ENCODE data around the gene ALLC. TPM values are rescaled to one million over a fixed set of nuclear protein-coding genes. Genes with fewer than 3 reads are reported as not detected.
"Not testable (repeated sequence)": the region's sequence is repeated elsewhere in the genome, so short reads cannot be mapped to it uniquely, and the experiment has no call there.

ALLC gene
- total RNA-seq, 1 donor from 2014 or later: not detected

DNA sequence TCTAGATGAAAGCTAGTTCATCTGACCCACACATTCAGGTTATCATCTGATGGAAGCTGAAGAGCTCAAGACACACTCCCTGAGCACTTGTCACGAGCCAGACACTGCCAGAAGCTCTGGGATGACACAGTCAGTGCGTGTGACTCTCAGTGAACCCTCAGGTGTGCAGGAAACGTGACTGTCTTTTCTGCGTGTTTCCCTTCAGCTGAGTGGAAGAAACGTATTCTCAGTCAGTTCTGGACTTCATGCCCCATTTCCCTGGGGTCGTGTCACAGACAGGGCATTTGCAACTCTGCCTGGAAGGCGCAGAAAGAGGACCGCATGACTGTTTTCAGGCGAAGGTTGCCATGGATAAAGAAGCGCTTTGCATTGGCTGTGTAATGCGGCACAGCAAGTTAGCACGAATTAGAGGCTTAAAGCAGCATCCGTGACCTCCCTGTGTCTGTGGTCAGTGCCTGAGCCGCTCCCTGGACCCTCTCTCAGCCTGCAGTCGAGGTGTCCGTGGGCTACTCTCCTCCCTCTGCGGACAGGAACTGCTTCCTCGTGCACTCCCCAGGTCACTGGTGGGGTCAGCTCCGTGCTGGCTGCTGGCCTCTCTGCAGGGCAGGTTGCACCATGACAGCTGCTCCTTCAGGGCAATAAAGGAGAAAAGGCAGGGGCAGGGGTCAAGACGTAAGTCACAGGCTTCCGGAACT lies 3.3 kb upstream of the ALLC start:
- Histone ChIP-seq H3K4me3 (ENCODE audit: low read depth, low read length) (no peak overlapping the region), H3K36me3 (ENCODE audit: control insufficient read depth, insufficient read depth, low read length) (no peaks in the 10 kb centered on the region), H3K27me3 (ENCODE audit: control insufficient read depth, insufficient read depth, low read length) (no peaks in the 10 kb centered on the region)
- FAIRE-seq (no peak), DNase-seq (ENCODE audit: low read depth) (no peak)
- no peak for TF ChIP-seq CTCF (IDR thresholded peaks at IDR 0.05; ENCODE audit: insufficient read depth, low read length, severe bottlenecking)

DNA sequence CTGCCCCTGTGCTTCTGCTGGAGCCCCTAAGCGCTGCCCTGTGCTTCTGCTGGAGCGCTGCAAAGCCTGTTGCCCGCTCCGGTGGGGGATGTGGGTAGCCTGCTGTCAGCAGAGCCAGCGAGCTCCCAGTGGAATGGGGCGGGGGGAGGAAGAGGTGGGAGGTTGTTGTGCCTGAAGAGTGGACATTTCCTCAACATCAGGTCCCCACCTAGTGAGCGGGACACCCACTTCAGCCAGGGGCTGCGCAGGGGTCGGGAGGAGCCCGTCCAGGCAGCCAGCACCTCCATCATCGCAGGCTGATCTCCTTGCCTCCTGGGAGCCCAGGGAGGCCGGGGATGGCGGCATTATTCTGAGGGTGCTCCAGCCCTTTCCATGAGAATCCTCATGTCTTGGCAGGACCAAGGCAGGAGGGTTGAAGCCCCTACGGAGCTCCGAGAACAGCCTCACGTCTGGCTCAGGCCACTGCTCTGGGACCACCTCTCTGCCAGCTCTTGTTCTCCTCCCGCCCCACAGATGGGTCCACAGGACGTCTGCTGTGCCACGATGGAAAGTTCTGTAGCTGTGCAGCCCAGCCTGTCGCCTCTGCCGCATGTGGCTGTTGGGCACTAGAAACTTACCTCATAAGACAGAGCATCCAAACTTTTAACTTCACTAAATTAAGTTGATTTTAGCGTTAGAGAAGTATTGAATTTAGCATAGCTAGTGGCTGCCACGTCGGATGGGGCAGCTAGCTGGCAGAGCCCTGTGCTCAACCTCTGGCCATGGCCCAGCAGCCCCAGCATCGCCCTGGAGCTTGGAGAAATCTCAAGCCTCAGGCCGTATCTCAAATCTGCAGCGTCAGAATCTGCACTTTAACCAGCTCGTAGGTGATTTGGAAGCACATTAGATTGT lies 1.9 kb upstream of the ALLC start:
- Histone ChIP-seq H3K4me3 (ENCODE audit: low read depth, low read length) (no peak overlapping the region), H3K36me3 (ENCODE audit: control insufficient read depth, insufficient read depth, low read length) (no peaks in the 10 kb centered on the region), H3K27me3 (ENCODE audit: control insufficient read depth, insufficient read depth, low read length) (no peaks in the 10 kb centered on the region)
- DNase-seq (ENCODE audit: low read depth) (no peak), FAIRE-seq (no peak)
- TF ChIP-seq CTCF (IDR thresholded peaks at IDR 0.05; ENCODE audit: insufficient read depth, low read length, severe bottlenecking): no peak

DNA sequence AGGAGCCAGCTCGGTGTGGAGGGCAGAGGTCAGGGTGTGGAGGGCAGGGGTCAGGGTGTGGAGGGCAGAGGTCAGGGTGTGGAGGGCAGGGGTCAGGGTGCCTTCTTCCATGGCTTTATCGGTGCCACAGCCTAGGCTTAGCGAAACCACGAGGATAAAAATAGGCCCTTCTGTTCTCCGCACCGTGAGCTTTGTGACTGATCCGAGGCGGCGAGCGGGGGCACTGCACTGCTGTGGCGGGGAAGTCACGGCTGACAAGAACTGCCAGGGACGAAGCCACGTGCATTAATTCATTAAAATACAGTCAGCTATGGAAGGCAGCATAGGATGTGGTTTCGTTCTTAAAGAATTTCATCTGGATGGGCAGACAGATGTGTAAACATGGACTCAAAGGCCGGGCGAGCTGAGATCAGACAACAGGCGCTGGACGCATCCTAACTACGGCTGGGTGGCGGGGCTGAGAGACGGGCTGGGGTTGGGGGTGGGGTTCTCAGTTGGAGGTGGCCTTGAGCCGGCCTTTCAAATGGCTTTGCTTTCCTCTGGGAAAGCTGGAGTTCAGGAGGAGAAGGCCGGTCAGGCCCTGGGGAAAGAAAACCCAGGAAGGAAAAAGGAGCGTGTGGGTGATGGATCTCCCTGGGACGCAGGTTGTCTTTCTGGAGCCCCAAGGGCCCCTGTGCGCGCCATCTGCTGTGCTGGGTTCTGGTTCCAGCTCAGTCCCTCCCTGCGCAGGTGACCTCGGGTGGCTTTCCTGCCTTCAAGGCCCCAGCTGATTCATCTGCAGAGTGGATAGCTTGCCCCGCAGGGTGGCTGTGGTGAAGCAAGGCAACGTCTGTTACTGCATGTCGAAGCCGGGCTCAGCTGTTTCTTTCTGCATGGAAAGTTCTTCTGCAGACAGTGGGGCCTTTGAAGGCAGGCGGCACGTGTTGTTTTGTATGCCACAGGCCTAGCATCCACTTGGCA lies 958 bp upstream of the ALLC start:
- FAIRE-seq (no peak), DNase-seq (ENCODE audit: low read depth) (no peak)
- no peaks in the 10 kb centered on the region for H3K27me3 ChIP-seq (ENCODE audit: control insufficient read depth, insufficient read depth, low read length)
- TF ChIP-seq CTCF (IDR thresholded peaks at IDR 0.05; ENCODE audit: insufficient read depth, low read length, severe bottlenecking): no peak
- H3K36me3 ChIP-seq (ENCODE audit: control insufficient read depth, insufficient read depth, low read length): no peaks in the 10 kb centered on the region
- H3K4me3 ChIP-seq (ENCODE audit: low read depth, low read length): no peak overlapping the region

- FAIRE-seq (no peak), DNase-seq (ENCODE audit: low read depth) (no peak)
- no peak for TF ChIP-seq CTCF (IDR thresholded peaks at IDR 0.05; ENCODE audit: insufficient read depth, low read length, severe bottlenecking)
- Histone ChIP-seq H3K4me3 (ENCODE audit: low read depth, low read length) (no peak overlapping the region), H3K36me3 (ENCODE audit: control insufficient read depth, insufficient read depth, low read length) (no peaks in the 10 kb centered on the region), H3K27me3 (ENCODE audit: control insufficient read depth, insufficient read depth, low read length) (no peaks in the 10 kb centered on the region)
Observed at GRCh38 chr2:3659447-3660432, 1.7 kb downstream of the ALLC start.

- H3K4me3 ChIP-seq (ENCODE audit: low read depth, low read length); H3K36me3 ChIP-seq (ENCODE audit: control insufficient read depth, insufficient read depth, low read length); H3K27me3 ChIP-seq (ENCODE audit: control insufficient read depth, insufficient read depth, low read length); FAIRE-seq: not testable (repeated sequence)
- DNase-seq (ENCODE audit: low read depth): peak; percentile 22
Observed at GRCh38 chr2:3660640-3661039, 2.6 kb downstream of the ALLC start.
